ENCODE results near the gene PLEK. TPM values are rescaled to one million over a fixed set of nuclear protein-coding genes. Genes with fewer than 3 reads are reported as not detected.
"Not testable (repeated sequence)": the region's sequence is repeated elsewhere in the genome, so short reads cannot be mapped to it uniquely, and the experiment has no call there.

The PLEK gene
- total RNA-seq, 6 experiments from 2014 or later, result 0.98 to 14.8 (median 2.4) TPM

DNA sequence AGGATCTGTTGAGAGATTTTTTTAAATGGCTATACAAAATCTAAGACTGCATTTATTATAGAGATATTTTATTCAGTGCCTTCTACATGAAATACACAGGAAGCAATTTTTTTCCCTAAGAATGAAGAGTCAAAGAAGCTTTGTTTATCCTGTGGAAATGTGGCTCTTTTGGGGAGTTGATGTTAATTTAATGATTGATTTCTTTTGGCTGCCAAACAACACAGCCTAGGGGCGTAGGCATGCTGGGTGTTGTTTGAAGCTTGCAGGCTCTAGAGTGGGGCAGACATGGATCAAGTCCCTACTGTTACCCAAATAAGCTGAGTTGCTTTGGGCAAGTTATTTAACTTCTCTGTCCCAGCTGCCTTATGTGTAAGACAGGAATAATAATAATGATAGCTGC lies 21.1 kb upstream of the PLEK start:
- no peak overlapping the region for H3K27ac ChIP-seq
- no peaks in the 10 kb centered on the region for H3K4me1 ChIP-seq
- no peak overlapping the region for H3K4me3 ChIP-seq
- H3K9me3 ChIP-seq, result no peaks in the 10 kb centered on the region
- no peak for ATAC-seq
- DNase-seq, result no peak
- no peaks in the 10 kb centered on the region for H3K27me3 ChIP-seq
- 64% methylated on average over 1 of the region's 1 CpG for WGBS (ENCODE audit: insufficient coverage, low coverage, low lambda C conversion rate, missing lambda C conversion rate)
- intact Hi-C loops (cut with DNase I), result no loop called here
- no peaks in the 10 kb centered on the region for H3K36me3 ChIP-seq
- no peak for TF ChIP-seq POLR2A (IDR thresholded peaks at IDR 0.05)
- TF ChIP-seq, protein P1, sequence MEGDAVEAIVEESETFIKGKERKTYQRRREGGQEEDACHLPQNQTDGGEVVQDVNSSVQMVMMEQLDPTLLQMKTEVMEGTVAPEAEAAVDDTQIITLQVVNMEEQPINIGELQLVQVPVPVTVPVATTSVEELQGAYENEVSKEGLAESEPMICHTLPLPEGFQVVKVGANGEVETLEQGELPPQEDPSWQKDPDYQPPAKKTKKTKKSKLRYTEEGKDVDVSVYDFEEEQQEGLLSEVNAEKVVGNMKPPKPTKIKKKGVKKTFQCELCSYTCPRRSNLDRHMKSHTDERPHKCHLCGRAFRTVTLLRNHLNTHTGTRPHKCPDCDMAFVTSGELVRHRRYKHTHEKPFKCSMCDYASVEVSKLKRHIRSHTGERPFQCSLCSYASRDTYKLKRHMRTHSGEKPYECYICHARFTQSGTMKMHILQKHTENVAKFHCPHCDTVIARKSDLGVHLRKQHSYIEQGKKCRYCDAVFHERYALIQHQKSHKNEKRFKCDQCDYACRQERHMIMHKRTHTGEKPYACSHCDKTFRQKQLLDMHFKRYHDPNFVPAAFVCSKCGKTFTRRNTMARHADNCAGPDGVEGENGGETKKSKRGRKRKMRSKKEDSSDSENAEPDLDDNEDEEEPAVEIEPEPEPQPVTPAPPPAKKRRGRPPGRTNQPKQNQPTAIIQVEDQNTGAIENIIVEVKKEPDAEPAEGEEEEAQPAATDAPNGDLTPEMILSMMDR (IDR thresholded peaks at IDR 0.05), result no peak

DNA sequence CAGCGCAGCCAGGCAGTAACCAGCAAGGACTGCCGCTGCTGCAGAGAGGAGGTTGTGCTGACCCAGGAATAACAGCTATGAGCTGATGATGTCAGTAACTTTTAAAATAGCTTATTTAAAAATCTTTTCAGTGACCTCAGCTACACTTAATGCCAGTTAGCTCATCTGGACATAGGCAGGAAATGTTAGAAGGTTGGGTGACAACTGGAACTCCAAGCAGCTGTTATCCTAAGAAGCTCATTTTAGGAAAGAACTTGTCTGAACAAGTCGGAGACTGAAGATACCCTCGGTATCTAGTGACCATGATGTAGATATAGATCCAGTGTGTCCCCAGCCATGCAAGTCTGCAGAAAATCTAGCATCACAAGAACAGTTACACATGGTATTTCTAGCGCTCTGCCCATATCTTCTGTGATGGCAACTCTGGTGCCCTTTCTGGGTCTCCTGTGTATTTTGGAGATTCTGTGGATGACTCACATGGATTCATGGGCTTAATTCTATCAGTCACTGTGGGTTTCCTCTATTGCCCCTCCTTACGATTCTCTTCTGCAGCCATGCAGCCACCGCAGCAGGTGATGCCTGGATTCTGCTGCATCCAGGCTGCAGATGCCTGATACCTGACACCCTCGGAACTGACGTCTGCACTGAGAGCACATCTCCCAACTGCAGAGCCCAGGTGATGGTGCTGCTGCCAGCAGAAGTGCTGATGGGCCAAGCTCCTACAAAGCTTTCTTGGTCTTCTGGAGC lies 19.8 kb upstream of the PLEK start:
- H3K9me3 ChIP-seq, result no peaks in the 10 kb centered on the region
- intact Hi-C loops (cut with DNase I), result no loop called here
- DNase-seq (no peak), ATAC-seq (no peak)
- TF ChIP-seq POLR2A (IDR thresholded peaks at IDR 0.05), result no peak
- TF ChIP-seq, protein P1 (IDR thresholded peaks at IDR 0.05), result no peak
- no peak overlapping the region for H3K4me3 ChIP-seq
- H3K27me3 ChIP-seq, result no peaks in the 10 kb centered on the region
- H3K27ac ChIP-seq, result no peak overlapping the region
- no peaks in the 10 kb centered on the region for H3K36me3 ChIP-seq
- no peaks in the 10 kb centered on the region for H3K4me1 ChIP-seq
- 63% methylated on average over 5 of the region's 9 CpGs for WGBS (ENCODE audit: insufficient coverage, low coverage, low lambda C conversion rate, missing lambda C conversion rate)

DNA sequence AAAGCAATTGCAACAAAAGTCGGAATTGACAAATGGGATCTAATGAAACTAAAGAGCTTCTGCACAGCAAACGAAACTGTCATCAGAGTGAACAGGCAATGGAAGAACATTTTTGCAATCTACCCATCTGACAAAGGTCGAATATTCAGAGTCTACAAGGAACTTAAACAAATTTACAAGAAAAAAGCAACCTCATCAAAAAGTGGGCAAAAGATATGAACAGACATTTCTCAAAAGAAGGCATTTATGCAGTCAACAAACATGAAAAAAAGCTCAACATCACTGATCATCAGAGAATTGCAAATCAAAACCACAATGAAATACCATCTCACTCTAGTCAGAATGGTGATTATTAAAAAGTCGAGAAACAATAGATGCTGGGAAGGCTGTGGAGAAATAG lies 16.0 kb upstream of the PLEK start:
- ATAC-seq; DNase-seq; H3K36me3 ChIP-seq; H3K27me3 ChIP-seq; H3K4me1 ChIP-seq; H3K9me3 ChIP-seq; intact Hi-C loops (cut with DNase I); H3K27ac ChIP-seq; H3K4me3 ChIP-seq: not testable (repeated sequence)
- WGBS (ENCODE audit: insufficient coverage, low coverage, low lambda C conversion rate, missing lambda C conversion rate), result 59% methylated on average over 4 of the region's 4 CpGs

DNA sequence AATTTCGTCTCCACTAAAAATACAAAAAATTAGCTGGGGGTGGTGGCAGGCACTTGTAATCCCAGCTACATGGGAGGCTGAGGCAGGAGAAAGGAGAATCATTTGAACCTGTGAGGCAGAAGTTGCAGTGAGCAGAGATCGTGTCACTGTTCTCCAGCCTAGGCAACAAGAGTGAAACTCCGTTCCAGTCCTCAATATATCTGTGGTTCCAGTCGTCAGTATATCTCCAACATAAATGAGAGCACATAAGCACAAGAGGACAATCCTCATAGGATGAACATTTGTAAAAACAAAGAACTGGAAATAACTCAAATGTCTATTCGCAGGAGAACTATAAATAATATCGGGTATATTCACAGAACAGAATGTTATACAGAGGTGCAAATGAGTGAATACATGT lies 13.1 kb upstream of the PLEK start:
- no peak for TF ChIP-seq POLR2A (IDR thresholded peaks at IDR 0.05)
- TF ChIP-seq, protein P1 (IDR thresholded peaks at IDR 0.05), result no peak
- H3K36me3 ChIP-seq, result no peaks in the 10 kb centered on the region
- no peaks in the 10 kb centered on the region for H3K4me1 ChIP-seq
- no peak for ATAC-seq
- DNase-seq, result no peak
- intact Hi-C loops (cut with DNase I), result loop anchor here in 1 of 2 donors (10.0 kb wide), 1 partner anchor 93 kb away; no protein-coding TSS in a partner anchor
- H3K27ac ChIP-seq, result no peak overlapping the region
- H3K27me3 ChIP-seq, result no peaks in the 10 kb centered on the region
- H3K4me3 ChIP-seq, result no peak overlapping the region
- WGBS (ENCODE audit: insufficient coverage, low coverage, low lambda C conversion rate, missing lambda C conversion rate), result 65% methylated on average over 5 of the region's 6 CpGs
- no peaks in the 10 kb centered on the region for H3K9me3 ChIP-seq

DNA sequence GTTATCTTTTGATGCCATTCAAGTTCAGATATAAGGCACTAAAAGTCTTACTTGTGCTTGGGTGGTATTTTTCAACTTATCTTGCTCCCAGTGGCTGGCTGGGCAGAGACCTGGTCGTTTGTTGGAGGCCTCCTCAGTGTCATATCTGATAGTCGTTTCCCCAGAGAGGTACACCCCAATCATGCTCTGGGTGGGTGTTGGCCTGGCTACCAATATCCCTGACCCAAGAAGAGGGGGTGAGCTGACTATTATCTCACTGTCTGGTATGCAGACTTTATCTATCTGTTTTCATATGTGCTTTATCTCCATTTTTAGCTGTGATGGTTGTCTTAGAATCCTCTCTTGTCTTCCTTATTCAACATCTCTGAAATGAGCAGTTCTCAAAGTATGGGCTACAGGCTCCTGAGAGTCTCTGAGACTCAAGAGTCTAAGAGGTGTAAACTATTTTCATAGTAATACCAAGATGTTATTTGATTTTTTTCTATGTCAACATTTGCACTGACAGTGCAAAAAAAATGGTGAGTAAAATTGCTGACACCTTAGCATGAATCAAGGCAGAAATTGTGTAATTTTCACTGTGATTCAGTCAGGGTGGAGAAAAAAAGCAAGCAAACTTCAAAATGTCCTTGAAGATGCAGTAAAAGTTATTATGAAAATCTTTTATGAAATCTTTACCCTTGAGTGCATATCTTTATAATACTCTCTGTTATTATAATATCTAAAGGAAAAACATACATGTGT lies 12.3 kb upstream of the PLEK start:
- ATAC-seq (no peak), DNase-seq (no peak)
- TF ChIP-seq, protein P1 (IDR thresholded peaks at IDR 0.05), result no peak
- TF ChIP-seq POLR2A (IDR thresholded peaks at IDR 0.05), result no peak
- intact Hi-C loops (cut with DNase I), result loop anchor here in 1 of 2 donors (10.0 kb wide), 1 partner anchor 92 kb away; no protein-coding TSS in a partner anchor
- Histone ChIP-seq H3K27me3 (no peaks in the 10 kb centered on the region), H3K4me3 (no peak overlapping the region), H3K27ac (no peak overlapping the region), H3K36me3 (no peaks in the 10 kb centered on the region), H3K9me3 (no peaks in the 10 kb centered on the region), H3K4me1 (peaks cover 0 to 1% (median 0%) of the 10 kb centered on the region in 4 donors)
- WGBS (ENCODE audit: insufficient coverage, low coverage, low lambda C conversion rate, missing lambda C conversion rate), result no CpG with 5 or more reads among the region's 2 CpGs

All from right lobe of liver (tissue), 6 donors.